Spinal cord (tissue), 10 donors: Measurements from ENCODE around the gene ARPC5. TPM values are rescaled to one million over a fixed set of nuclear protein-coding genes. Genes with fewer than 3 reads are reported as not detected.

ENCODE experiments used
- DNase-seq, 6 donors: peaks; one replicate each; pipeline versions ENCODE4 v3.0.0 to v3.0.0-alpha.2; 2013 to 2015; ENCODE audit warnings: low spot score in 6 of 6, low read depth in 4 of 6
- H3K27ac ChIP-seq: one replicate; pipeline ENCODE4 v1.5.1; 2013; ENCODE audit warnings: low read depth, low read length, control low read depth
- H3K27me3 ChIP-seq: one replicate; pipeline ENCODE4 v1.6.1; 2013; ENCODE audit warnings: low read length; ENCODE audit not compliant: control insufficient read depth, insufficient read depth
- H3K36me3 ChIP-seq: one replicate; pipeline ENCODE4 v1.6.1; 2013; ENCODE audit warnings: low read length; ENCODE audit not compliant: control insufficient read depth, insufficient read depth
- H3K4me1 ChIP-seq: one replicate; pipeline ENCODE4 v1.6.1; 2013; ENCODE audit warnings: low read length; ENCODE audit not compliant: control insufficient read depth, insufficient read depth
- H3K4me3 ChIP-seq: one replicate; pipeline ENCODE4 v1.5.1; 2013; ENCODE audit warnings: low read depth, low read length, control low read depth
- H3K9me3 ChIP-seq: one replicate; pipeline ENCODE4 v1.6.1; 2013; ENCODE audit warnings: low read length; ENCODE audit not compliant: control insufficient read depth, insufficient read depth
- WGBS: methylation state at CpG from one replicate; pipeline ENCODE4 v1.1.5; 2013; ENCODE audit warnings: missing lambda C conversion rate; ENCODE audit not compliant: insufficient coverage; 5-methylcytosine and 5-hydroxymethylcytosine counted together
- polyA plus RNA-seq, 2 donors: library from polyadenylated mRNA; unstranded; fragments of 120-200 nt; gene quantifications; one replicate each; pipeline ENCODE4 v1.2.1, GENCODE V29; 2013; ENCODE audit not compliant: insufficient read length in 2 of 2
- total RNA-seq, 2 donors: library from RNA; depleted of rRNA in 1 of 2; stranded (reverse); fragments of 120-200 nt in 1 of 2; fragments of >200 nt in 1 of 2; gene quantifications; one replicate each; pipeline versions ENCODE4 v1.2.3 to v1.2.4, GENCODE V29; 2013 to 2014
- donor health status: healthy.

ARPC5 gene
- total and polyA plus RNA-seq, 4 donors: 132 to 195 (median 151) TPM

- no peaks in the 10 kb centered on the region for H3K9me3 ChIP-seq
- no peak for DNase-seq
- H3K27ac ChIP-seq: peak overlapping the region; percentile 42
- 86% methylated on average over 12 of the region's 12 CpGs for WGBS
- no peaks in the 10 kb centered on the region for H3K36me3 ChIP-seq
- no peaks in the 10 kb centered on the region for H3K27me3 ChIP-seq
- peaks cover 19% of the 10 kb centered on the region for H3K4me1 ChIP-seq
- no peak overlapping the region for H3K4me3 ChIP-seq
Observed at GRCh38 chr1:183582021-183582713, 53.4 kb downstream of the ARPC5 start.

- WGBS: 20% methylated on average over 7 of the region's 8 CpGs
- peak in 2 of 6 donors; percentile 35 to 46 for DNase-seq
- Histone ChIP-seq H3K36me3 (no peaks in the 10 kb centered on the region), H3K4me3 (no peak overlapping the region), H3K27ac (no peak overlapping the region), H3K9me3 (no peaks in the 10 kb centered on the region), H3K4me1 (peaks cover 19% of the 10 kb centered on the region), H3K27me3 (no peaks in the 10 kb centered on the region)
Observed at GRCh38 chr1:183580281-183580682, 55.3 kb downstream of the ARPC5 start.

- 100% methylated on average over 2 of the region's 2 CpGs for WGBS
- no peaks in the 10 kb centered on the region for H3K27me3 ChIP-seq
Observed at GRCh38 chr1:183578856-183579255, 56.7 kb downstream of the ARPC5 start.

GRCh38 chr1:183577897-183578465 is 57.6 kb downstream of the ARPC5 start:
- H3K27ac ChIP-seq: no peak overlapping the region
- H3K4me3 ChIP-seq: no peak overlapping the region
- H3K9me3 ChIP-seq: no peaks in the 10 kb centered on the region
- no peaks in the 10 kb centered on the region for H3K36me3 ChIP-seq
- 81% methylated on average over 4 of the region's 7 CpGs for WGBS
- no peaks in the 10 kb centered on the region for H3K27me3 ChIP-seq
- DNase-seq: no peak
- H3K4me1 ChIP-seq: peaks cover 19% of the 10 kb centered on the region

More at GRCh38 chr1:183578856-183579255, 56.7 kb downstream of the ARPC5 start:
- Histone ChIP-seq H3K4me1 (peaks cover 19% of the 10 kb centered on the region), H3K9me3 (no peaks in the 10 kb centered on the region), H3K36me3 (no peaks in the 10 kb centered on the region), H3K4me3 (no peak overlapping the region), H3K27ac (no peak overlapping the region)
- no peak for DNase-seq

GRCh38 chr1:183576537-183576936 is 59.0 kb downstream of the ARPC5 start:
- H3K9me3 ChIP-seq: no peaks in the 10 kb centered on the region
- H3K4me3 ChIP-seq: no peak overlapping the region
- no peak for DNase-seq
- H3K27me3 ChIP-seq: no peaks in the 10 kb centered on the region
- 55% methylated on average over 4 of the region's 8 CpGs for WGBS
- H3K27ac ChIP-seq: no peak overlapping the region
- peaks cover 9% of the 10 kb centered on the region for H3K4me1 ChIP-seq
- H3K36me3 ChIP-seq: no peaks in the 10 kb centered on the region

- Histone ChIP-seq H3K4me1 (peaks cover 7% of the 10 kb centered on the region), H3K27me3 (no peaks in the 10 kb centered on the region), H3K36me3 (no peaks in the 10 kb centered on the region), H3K27ac (no peak overlapping the region), H3K4me3 (no peak overlapping the region), H3K9me3 (no peaks in the 10 kb centered on the region)
- WGBS: 75% methylated on average over 3 of the region's 5 CpGs
- DNase-seq: no peak
Observed at GRCh38 chr1:183575606-183576005, 60.0 kb downstream of the ARPC5 start.

- Histone ChIP-seq H3K27ac (no peak overlapping the region), H3K36me3 (no peaks in the 10 kb centered on the region), H3K27me3 (no peaks in the 10 kb centered on the region), H3K4me1 (no peaks in the 10 kb centered on the region), H3K4me3 (no peak overlapping the region), H3K9me3 (no peaks in the 10 kb centered on the region)
- WGBS: no CpG with 5 or more reads among the region's 1 CpG
- DNase-seq: no peak
Observed at GRCh38 chr1:183572721-183573120, 62.9 kb downstream of the ARPC5 start.

- Histone ChIP-seq H3K36me3 (no peaks in the 10 kb centered on the region), H3K27ac (no peak overlapping the region), H3K9me3 (no peaks in the 10 kb centered on the region), H3K4me1 (no peaks in the 10 kb centered on the region), H3K27me3 (no peaks in the 10 kb centered on the region), H3K4me3 (no peak overlapping the region)
- DNase-seq: no peak
- WGBS: 83% methylated on average over 2 of the region's 4 CpGs
Observed at GRCh38 chr1:183571678-183572268, 63.8 kb downstream of the ARPC5 start.
